Natural killer cell (primary cell): ENCODE data around the gene DPCD. TPM values are rescaled to one million over a fixed set of nuclear protein-coding genes. Genes with fewer than 3 reads are reported as not detected.
"Not testable (repeated sequence)": the region's sequence is repeated elsewhere in the genome, so short reads cannot be mapped to it uniquely, and the experiment has no call there.

ENCODE experiments used
- ATAC-seq, 3 donors: fragments of 150-1000 bp in 2 of 3; fragments of 200-7000 bp in 1 of 3; cut with Tn5 transposase; 1 replicate in 1 of 3; 2 replicates in 2 of 3; pipeline ENCODE4 v1.10.0; 2021; ENCODE audit warnings: mild to moderate bottlenecking in 2 of 3, moderate library complexity in 2 of 3
- DNase-seq, 2 donors: peaks; one replicate each; pipeline versions ENCODE4 v3.0.0 to v3.0.0-alpha.2; 2013 to 2021; ENCODE audit warnings: mixed read lengths in 1 of 2
- H3K27ac ChIP-seq: one replicate; pipeline ENCODE4 v1.5.1; 2013; ENCODE audit warnings: mild to moderate bottlenecking, low read length
- H3K27me3 ChIP-seq: one replicate; pipeline ENCODE4 v1.6.1; 2013; ENCODE audit warnings: low read length; ENCODE audit not compliant: control insufficient read depth, insufficient read depth
- H3K36me3 ChIP-seq: one replicate; pipeline ENCODE4 v1.6.1; 2013; ENCODE audit warnings: low read length; ENCODE audit not compliant: control insufficient read depth, insufficient read depth
- H3K4me1 ChIP-seq: one replicate; pipeline ENCODE4 v1.6.1; 2013; ENCODE audit warnings: low read length; ENCODE audit not compliant: control insufficient read depth, insufficient read depth
- H3K4me3 ChIP-seq: one replicate; pipeline ENCODE4 v1.5.1; 2013; ENCODE audit warnings: low read length
- H3K9me3 ChIP-seq: one replicate; pipeline ENCODE4 v1.6.1; 2013; ENCODE audit warnings: low read length; ENCODE audit not compliant: control insufficient read depth, insufficient read depth
- H3K27ac Mint-ChIP-seq, 2 donors: one replicate each; pipeline ENCODE4 v1.8.0; 2022; ENCODE audit warnings: mild to moderate bottlenecking in 2 of 2, mixed read lengths in 2 of 2, moderate library complexity in 1 of 2
- H3K27me3 Mint-ChIP-seq, 2 donors: one replicate each; pipeline ENCODE4 v1.8.0; 2022; ENCODE audit warnings: low read depth in 2 of 2, mixed read lengths in 2 of 2
- H3K36me3 Mint-ChIP-seq: one replicate; pipeline ENCODE4 v1.8.0; 2022; ENCODE audit warnings: mixed read lengths
- H3K4me1 Mint-ChIP-seq, 2 donors: one replicate each; pipeline ENCODE4 v1.8.0; 2022; ENCODE audit warnings: mixed read lengths in 2 of 2
- H3K4me3 Mint-ChIP-seq: one replicate; pipeline ENCODE4 v1.8.0; 2022; ENCODE audit warnings: mild to moderate bottlenecking, moderate library complexity, mixed read lengths
- H3K9me3 Mint-ChIP-seq, 2 donors: one replicate each; pipeline ENCODE4 v1.8.0; 2022; ENCODE audit warnings: mixed read lengths in 2 of 2
- WGBS: methylation state at CpG from one replicate; pipeline ENCODE4 v1.1.7; 2013; ENCODE audit warnings: missing lambda C conversion rate; ENCODE audit not compliant: insufficient coverage; 5-methylcytosine and 5-hydroxymethylcytosine counted together
- intact Hi-C: fragments of 100-400 bp; cut with micrococcal nuclease; formaldehyde crosslinking; loops from one replicate; pipeline ENCODE4 v1.14.2; 2022
- total RNA-seq, 4 donors: library from RNA; stranded (reverse); fragments of 120-200 nt in 1 of 4; gene quantifications; one replicate each; pipeline versions ENCODE4 v1.2.3 to v1.2.4, GENCODE V29; 2013 to 2022
- TF ChIP-seq, protein P1 (sequence below): fragments of 200-600 bp; IDR thresholded peaks from one replicate; pipeline ENCODE4 v1.8.0; 2022; ENCODE audit warnings: antibody characterized with exemption

DPCD gene
- total RNA-seq, 3 donors from 2014 or later (not counting 1 experiment from before 2014, with no cell fraction given) = 0.72 to 1.0 (median 0.83) TPM

DNA sequence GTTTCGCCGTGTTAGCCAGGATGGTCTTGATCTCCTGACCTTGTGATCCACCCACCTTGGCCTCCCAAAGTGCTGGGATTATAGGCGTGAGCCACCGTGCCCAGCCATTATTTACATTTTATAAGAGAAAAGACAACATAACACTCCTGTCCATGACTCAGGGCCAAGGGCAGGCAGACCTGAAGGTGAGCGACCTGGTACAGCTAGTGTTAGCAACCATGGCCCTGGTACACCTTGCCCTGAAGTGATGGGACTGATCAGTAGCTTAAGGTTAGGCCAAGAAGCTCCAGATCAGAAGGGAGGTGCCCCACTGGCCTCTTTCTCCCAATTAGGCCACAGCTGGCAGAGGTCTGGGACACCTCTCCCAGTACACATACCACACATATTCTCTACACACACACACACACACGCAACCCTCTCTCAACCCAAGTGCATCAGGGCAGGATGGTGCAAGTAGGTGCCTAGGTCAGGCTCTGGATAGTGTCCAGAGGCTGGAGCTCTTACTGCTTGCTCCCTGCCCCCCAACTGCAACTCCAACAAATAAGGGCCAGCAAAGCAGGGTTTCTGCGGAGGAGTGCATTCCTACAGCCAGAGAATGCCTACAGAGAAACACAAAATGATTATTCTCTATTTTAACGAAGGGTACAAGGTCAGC lies 43.8 kb downstream of the DPCD start:
- Mint-ChIP-seq H3K36me3 (no peaks in the 10 kb centered on the region), H3K4me1 (peaks cover 25 to 45% of the 10 kb centered on the region in 2 donors), H3K9me3 (no peaks in the 10 kb centered on the region), H3K27me3 (no peaks in the 10 kb centered on the region), H3K27ac (peak overlapping the region in 1 of 2 donors; percentile 70), H3K4me3 (no peak overlapping the region)
- ATAC-seq (no peak), DNase-seq (no peak)
- Histone ChIP-seq H3K4me3 (no peak overlapping the region), H3K9me3 (no peaks in the 10 kb centered on the region), H3K36me3 (peaks cover 18% of the 10 kb centered on the region), H3K27ac (no peak overlapping the region), H3K4me1 (no peaks in the 10 kb centered on the region), H3K27me3 (no peaks in the 10 kb centered on the region)
- TF ChIP-seq, protein P1, sequence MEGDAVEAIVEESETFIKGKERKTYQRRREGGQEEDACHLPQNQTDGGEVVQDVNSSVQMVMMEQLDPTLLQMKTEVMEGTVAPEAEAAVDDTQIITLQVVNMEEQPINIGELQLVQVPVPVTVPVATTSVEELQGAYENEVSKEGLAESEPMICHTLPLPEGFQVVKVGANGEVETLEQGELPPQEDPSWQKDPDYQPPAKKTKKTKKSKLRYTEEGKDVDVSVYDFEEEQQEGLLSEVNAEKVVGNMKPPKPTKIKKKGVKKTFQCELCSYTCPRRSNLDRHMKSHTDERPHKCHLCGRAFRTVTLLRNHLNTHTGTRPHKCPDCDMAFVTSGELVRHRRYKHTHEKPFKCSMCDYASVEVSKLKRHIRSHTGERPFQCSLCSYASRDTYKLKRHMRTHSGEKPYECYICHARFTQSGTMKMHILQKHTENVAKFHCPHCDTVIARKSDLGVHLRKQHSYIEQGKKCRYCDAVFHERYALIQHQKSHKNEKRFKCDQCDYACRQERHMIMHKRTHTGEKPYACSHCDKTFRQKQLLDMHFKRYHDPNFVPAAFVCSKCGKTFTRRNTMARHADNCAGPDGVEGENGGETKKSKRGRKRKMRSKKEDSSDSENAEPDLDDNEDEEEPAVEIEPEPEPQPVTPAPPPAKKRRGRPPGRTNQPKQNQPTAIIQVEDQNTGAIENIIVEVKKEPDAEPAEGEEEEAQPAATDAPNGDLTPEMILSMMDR = no peak
- intact Hi-C loops = no loop called here
- 96% methylated on average over 8 of the region's 8 CpGs for WGBS

DNA sequence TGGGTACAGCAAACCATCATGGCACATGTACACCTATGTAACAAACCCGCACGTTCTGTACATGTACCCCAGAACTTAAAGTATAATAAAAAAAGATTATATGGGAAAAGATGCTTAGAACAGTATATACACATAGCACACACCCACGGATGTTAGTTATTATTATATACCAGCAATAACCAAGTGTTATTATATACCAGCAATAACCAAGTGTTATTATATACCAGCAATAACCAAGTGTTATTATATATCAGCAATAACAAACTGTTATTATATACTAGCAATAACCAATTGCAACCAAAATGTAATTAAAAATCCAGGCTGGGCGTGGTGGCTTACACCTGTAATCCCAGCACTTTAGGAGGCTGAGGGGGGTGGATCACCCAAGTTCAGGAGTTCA lies 45.4 kb downstream of the DPCD start:
- DNase-seq, H3K9me3 Mint-ChIP-seq, H3K9me3 ChIP-seq, ATAC-seq, H3K4me1 ChIP-seq, H3K27me3 ChIP-seq, H3K27ac Mint-ChIP-seq, H3K4me3 Mint-ChIP-seq, intact Hi-C loops, H3K4me3 ChIP-seq, H3K36me3 Mint-ChIP-seq, H3K27me3 Mint-ChIP-seq, H3K27ac ChIP-seq: not testable (repeated sequence)
- H3K36me3 ChIP-seq = peaks cover 10% of the 10 kb centered on the region
- H3K4me1 Mint-ChIP-seq = peaks cover 25 to 31% of the 10 kb centered on the region in 2 donors
- no CpG with 5 or more reads among the region's 4 CpGs for WGBS

DNA sequence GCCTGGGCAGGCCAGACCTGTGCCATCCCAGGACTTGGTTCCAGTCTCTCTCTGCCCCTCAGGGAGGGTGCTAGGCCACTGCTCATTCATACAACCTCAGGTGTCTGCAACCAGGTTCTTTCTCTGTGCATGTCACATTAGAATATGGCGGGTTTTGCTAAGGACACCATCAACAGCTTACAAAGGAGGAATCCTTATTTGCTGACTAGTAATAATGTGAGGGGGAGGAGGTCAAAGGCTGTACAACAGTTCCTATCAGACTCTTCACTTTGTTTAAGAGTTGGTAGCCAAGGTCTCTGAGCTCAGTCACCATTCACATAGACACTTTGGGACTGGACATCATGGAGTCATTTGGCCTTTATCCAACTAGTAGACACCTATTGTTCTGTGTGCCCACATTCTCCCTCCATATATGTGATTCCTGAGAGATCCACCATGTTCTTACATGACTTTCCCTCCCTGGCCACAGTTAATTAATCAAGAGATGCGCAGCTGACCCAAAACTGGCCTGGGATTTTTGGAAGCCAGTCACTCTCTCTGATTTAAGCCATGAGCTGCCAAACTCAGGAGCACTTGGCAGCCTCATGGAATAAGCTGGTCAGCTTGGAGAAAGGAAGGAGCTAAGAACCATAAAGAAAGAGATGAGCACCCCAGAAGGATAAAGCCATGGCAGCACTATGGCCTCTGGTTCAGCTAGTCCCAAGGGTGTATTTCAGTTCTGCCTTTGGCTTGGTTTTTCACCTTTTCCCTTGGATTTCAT lies 51.2 kb downstream of the DPCD start:
- Mint-ChIP-seq H3K27me3 (no peaks in the 10 kb centered on the region), H3K36me3 (no peaks in the 10 kb centered on the region), H3K9me3 (no peaks in the 10 kb centered on the region), H3K27ac (peak overlapping the region; percentile 63 to 71), H3K4me1 (peaks cover 17 to 36% of the 10 kb centered on the region in 2 donors), H3K4me3 (no peak overlapping the region)
- intact Hi-C loops = no loop called here
- Histone ChIP-seq H3K27me3 (no peaks in the 10 kb centered on the region), H3K36me3 (peaks cover 15% of the 10 kb centered on the region), H3K4me3 (no peak overlapping the region), H3K4me1 (no peaks in the 10 kb centered on the region), H3K27ac (no peak overlapping the region), H3K9me3 (no peaks in the 10 kb centered on the region)
- ATAC-seq (no peak), DNase-seq (no peak)
- TF ChIP-seq, protein P1 = no peak
- WGBS = 100% methylated on average over 1 of the region's 2 CpGs

DNA sequence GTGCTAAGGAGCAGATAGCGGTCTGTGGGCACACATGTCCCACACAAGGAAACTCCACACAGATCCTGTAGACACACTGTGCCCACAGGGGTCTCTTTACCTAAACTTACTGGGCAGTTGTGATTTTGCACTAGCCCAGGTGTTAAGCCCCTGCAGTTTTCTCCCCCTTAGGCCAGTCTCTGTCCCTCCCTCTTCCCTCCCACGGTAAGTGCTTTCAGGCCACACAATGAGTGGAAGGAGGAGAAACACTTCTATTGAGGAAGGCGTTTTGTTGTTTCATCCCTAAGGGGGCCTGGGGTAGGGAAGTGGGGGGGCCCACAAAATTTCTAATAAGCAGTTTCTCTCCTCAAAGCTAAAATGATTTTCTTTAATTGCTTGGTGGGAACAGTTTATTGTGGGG lies 55.4 kb downstream of the DPCD start:
- 97% methylated on average over 2 of the region's 3 CpGs for WGBS
- no peaks in the 10 kb centered on the region for H3K9me3 Mint-ChIP-seq
- Histone ChIP-seq H3K4me1 (no peaks in the 10 kb centered on the region), H3K9me3 (no peaks in the 10 kb centered on the region), H3K27ac (no peak overlapping the region), H3K36me3 (peaks cover 23% of the 10 kb centered on the region), H3K27me3 (no peaks in the 10 kb centered on the region), H3K4me3 (no peak overlapping the region)
- no peaks in the 10 kb centered on the region for H3K36me3 Mint-ChIP-seq
- intact Hi-C loops = no loop called here
- DNase-seq (no peak), ATAC-seq (no peak)
- H3K27me3 Mint-ChIP-seq = no peaks in the 10 kb centered on the region
- H3K27ac Mint-ChIP-seq = no peak overlapping the region
- TF ChIP-seq, protein P1 = no peak
- H3K4me1 Mint-ChIP-seq = peaks cover 36 to 50% of the 10 kb centered on the region in 2 donors
- H3K4me3 Mint-ChIP-seq = no peak overlapping the region
